ENCODE results near the gene ITGA5. TPM values are rescaled to one million over a fixed set of nuclear protein-coding genes. Genes with fewer than 3 reads are reported as not detected.

ITGA5 gene
- total RNA-seq, 1 donor from 2014 or later = 100 TPM

DNA sequence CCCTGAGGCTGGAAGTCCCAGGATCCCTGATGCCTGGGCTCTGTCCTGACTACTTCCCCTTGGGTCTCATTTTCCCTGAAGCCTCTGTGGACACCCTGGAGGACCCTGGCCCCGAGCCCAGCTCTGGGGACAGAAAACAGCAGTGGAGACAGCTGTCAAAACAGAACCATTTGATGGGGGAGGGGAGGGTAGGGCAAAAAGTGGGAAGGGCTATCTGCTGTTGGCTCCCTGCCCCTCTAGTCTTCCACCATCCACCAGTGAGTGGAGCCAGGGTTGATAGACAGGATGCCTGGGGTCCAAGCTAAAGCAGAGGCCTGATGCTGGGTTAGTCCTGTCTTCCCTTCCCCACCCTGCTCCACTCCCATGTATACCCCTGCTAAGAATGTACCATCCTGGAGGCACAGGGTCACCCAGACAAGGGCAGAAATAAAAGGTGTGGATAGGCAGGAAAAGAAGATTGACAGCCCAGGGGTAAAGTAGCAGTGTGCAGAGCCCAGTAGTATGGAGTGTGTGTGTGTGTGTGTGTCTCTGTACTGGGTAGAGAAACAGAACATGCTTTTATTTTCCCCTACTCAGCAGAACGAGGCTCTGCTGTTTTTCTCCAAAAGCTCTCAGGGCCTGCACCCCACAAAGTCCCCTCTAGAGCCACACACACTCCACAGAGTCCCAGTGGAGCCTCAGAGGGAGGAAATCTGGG, 44.4 kb downstream of the ITGA5 start:
- Mint-ChIP-seq H3K27ac (ENCODE audit: unreplicated experiment) (peak overlapping the region; percentile 87), H3K4me3 (ENCODE audit: unreplicated experiment) (peak overlapping the region; percentile 14), H3K4me1 (ENCODE audit: unreplicated experiment) (peaks cover 87% of the 10 kb centered on the region), H3K36me3 (ENCODE audit: unreplicated experiment) (no peaks in the 10 kb centered on the region), H3K27me3 (ENCODE audit: unreplicated experiment) (no peaks in the 10 kb centered on the region), H3K9me3 (ENCODE audit: unreplicated experiment) (no peaks in the 10 kb centered on the region)
- DNase-seq (ENCODE audit: extremely low spot score, unreplicated experiment) = no peak
- TF ChIP-seq, protein P1, sequence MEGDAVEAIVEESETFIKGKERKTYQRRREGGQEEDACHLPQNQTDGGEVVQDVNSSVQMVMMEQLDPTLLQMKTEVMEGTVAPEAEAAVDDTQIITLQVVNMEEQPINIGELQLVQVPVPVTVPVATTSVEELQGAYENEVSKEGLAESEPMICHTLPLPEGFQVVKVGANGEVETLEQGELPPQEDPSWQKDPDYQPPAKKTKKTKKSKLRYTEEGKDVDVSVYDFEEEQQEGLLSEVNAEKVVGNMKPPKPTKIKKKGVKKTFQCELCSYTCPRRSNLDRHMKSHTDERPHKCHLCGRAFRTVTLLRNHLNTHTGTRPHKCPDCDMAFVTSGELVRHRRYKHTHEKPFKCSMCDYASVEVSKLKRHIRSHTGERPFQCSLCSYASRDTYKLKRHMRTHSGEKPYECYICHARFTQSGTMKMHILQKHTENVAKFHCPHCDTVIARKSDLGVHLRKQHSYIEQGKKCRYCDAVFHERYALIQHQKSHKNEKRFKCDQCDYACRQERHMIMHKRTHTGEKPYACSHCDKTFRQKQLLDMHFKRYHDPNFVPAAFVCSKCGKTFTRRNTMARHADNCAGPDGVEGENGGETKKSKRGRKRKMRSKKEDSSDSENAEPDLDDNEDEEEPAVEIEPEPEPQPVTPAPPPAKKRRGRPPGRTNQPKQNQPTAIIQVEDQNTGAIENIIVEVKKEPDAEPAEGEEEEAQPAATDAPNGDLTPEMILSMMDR (IDR thresholded peaks at IDR 0.05) = no peak

DNA sequence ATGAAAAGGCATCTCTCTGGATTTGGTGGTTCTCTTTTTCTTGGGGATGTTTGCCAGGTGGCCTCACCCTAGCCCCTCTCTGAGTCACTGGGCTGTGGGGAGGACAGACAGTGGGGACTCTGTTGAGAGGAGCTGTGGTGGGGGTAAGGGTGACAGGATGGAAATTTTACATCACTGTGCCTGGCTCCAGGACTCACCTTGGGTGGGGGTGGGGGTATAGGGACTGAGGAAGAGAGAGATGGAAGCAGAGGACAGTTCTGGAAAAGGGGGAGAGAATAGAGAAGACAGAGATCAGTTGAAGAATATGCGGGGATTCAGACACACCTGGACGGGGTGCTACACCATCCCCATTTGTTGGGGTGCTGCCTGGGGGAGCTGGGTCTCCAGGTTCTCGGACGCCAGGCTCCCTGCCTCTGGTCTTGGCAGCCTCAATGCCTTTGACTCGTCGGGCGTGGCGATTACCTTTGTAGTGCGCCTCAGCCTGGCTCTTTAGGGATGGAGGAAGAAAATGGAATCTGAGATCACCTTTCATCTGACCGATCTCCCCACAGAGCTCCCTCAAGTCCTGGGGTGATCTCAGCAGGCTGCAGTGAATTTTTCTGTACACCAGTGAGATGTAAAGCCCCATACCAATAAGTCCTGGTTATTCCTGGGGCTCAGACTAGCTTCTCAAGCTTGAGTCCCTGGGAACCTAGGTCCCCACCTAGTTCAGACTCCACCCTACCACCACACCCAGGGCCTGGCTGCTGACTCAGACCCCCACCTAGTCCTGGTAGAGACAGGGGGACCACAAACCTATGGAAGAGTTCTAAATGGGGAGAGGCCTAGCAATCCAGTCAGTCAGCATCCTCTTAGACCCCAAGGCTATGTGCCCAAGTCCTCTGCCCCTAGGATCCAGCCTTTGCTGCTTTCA, 45.2 kb downstream of the ITGA5 start:
- no peaks in the 10 kb centered on the region for H3K27me3 Mint-ChIP-seq (ENCODE audit: unreplicated experiment)
- TF ChIP-seq, protein P1 (IDR thresholded peaks at IDR 0.05) = no peak
- no peak for DNase-seq (ENCODE audit: extremely low spot score, unreplicated experiment)
- H3K27ac Mint-ChIP-seq (ENCODE audit: unreplicated experiment) = peak overlapping the region; percentile 87
- peaks cover 89% of the 10 kb centered on the region for H3K4me1 Mint-ChIP-seq (ENCODE audit: unreplicated experiment)
- H3K36me3 Mint-ChIP-seq (ENCODE audit: unreplicated experiment) = no peaks in the 10 kb centered on the region
- no peaks in the 10 kb centered on the region for H3K9me3 Mint-ChIP-seq (ENCODE audit: unreplicated experiment)
- H3K4me3 Mint-ChIP-seq (ENCODE audit: unreplicated experiment) = no peak overlapping the region

DNA sequence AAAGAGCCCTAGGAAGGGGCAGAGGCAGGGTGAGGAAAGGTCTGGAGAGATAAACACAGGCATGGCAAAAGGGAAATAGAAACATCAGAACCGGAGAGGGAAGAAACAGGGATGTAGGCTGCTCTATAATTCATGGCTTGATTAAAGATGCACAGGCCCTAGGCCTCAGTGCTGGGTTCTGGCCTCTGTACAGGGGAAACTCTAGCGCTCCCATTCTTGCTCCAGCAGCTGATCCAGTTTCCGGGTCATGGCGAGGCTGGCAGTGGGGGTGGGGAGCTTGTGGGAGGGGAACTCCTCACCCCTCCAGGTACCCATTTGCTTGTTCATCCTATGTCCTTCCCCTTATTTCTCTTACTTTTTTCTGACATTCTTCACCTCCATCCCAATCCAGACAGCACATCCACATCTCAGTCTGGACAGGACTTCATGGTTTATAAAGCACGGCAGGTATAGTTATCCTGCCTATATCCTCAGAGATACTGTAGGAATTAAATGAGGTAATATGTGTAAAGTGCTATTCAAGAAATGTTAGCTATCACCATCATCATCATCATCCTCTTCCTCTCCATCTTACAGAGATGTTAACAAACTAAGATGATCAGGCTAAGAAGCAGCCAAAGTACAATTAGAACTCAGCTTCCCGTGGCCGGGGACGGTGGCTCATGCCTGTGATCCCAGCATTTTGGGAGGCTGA, 46.8 kb downstream of the ITGA5 start:
- peaks cover 88% of the 10 kb centered on the region for H3K4me1 Mint-ChIP-seq (ENCODE audit: unreplicated experiment)
- no peaks in the 10 kb centered on the region for H3K36me3 Mint-ChIP-seq (ENCODE audit: unreplicated experiment)
- H3K27ac Mint-ChIP-seq (ENCODE audit: unreplicated experiment) = peak overlapping the region; percentile 82
- no peak for DNase-seq (ENCODE audit: extremely low spot score, unreplicated experiment)
- H3K9me3 Mint-ChIP-seq (ENCODE audit: unreplicated experiment) = no peaks in the 10 kb centered on the region
- H3K4me3 Mint-ChIP-seq (ENCODE audit: unreplicated experiment) = peak overlapping the region; percentile 36
- H3K27me3 Mint-ChIP-seq (ENCODE audit: unreplicated experiment) = no peaks in the 10 kb centered on the region
- TF ChIP-seq, protein P1 (IDR thresholded peaks at IDR 0.05) = no peak

DNA sequence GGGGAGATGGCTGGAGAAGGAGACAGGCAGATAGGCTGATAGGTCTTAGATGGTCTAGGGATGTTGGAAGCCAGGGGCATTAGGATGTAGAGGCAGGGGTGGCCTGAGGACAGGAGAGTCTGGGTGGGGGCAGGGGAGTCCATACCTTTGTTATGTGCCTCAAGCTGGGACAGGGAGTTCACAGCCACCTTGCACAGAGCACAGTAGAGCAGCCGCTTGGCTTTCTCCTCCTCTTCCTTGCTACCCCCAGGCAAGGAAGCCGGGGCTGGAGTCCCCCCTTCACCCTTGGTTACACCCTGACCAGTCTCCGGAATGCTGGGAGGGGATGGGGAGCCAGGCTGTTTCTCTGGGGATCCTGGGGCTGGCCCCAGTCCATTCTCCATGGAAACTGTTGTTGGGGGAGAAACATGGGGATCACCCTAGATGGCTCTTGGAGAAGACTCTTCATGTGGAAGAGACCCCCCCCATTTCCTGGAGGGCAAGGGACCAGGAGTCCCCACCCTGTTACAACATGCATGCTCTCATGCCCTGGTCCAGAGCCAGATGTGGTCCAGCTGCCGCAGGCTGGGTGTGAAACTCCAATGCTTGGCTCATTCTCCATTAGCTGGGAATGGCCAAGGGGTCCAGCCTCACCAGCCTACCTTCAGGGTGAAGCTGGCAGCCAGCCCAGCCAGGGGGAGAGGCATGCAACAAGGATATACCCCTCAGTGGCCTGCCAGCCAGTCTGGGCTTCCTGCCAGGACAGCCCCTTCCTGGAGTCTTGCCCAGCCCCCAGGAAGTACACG, 47.5 kb downstream of the ITGA5 start:
- H3K9me3 Mint-ChIP-seq (ENCODE audit: unreplicated experiment) = no peaks in the 10 kb centered on the region
- DNase-seq (ENCODE audit: extremely low spot score, unreplicated experiment) = no peak
- no peaks in the 10 kb centered on the region for H3K27me3 Mint-ChIP-seq (ENCODE audit: unreplicated experiment)
- peak overlapping the region; percentile 36 for H3K4me3 Mint-ChIP-seq (ENCODE audit: unreplicated experiment)
- TF ChIP-seq, protein P1 (IDR thresholded peaks at IDR 0.05) = no peak
- peaks cover 81% of the 10 kb centered on the region for H3K4me1 Mint-ChIP-seq (ENCODE audit: unreplicated experiment)
- peak overlapping the region; percentile 82 for H3K27ac Mint-ChIP-seq (ENCODE audit: unreplicated experiment)
- H3K36me3 Mint-ChIP-seq (ENCODE audit: unreplicated experiment) = no peaks in the 10 kb centered on the region

Measured in osteocyte (in vitro differentiated cells).